ENCODE results near the gene MX1. TPM values are rescaled to one million over a fixed set of nuclear protein-coding genes. Genes with fewer than 3 reads are reported as not detected.

Gene MX1
- total RNA-seq, 1 experiment from 2014 or later = 1.8 TPM

- no TSS peak for BruUV-seq (replicated peaks)
- intact Hi-C loops (cut with micrococcal nuclease) = no loop called here
- Mint-ChIP-seq H3K27me3 (ENCODE audit: insufficient read depth, unreplicated experiment) (no peaks in the 10 kb centered on the region), H3K4me3 (ENCODE audit: unreplicated experiment) (no peak overlapping the region), H3K4me1 (ENCODE audit: insufficient read depth, unreplicated experiment) (no peaks in the 10 kb centered on the region), H3K36me3 (ENCODE audit: insufficient read depth, unreplicated experiment) (no peaks in the 10 kb centered on the region), H3K27ac (ENCODE audit: low read depth, unreplicated experiment) (no peak overlapping the region), H3K9me3 (ENCODE audit: unreplicated experiment) (no peaks in the 10 kb centered on the region)
- ChIA-PET CTCF (no interaction called here), POLR2A (no interaction called here)
- no peak for TF ChIP-seq CTCF (IDR thresholded peaks at IDR 0.05; ENCODE audit: unreplicated experiment)
- no peak for DNase-seq (ENCODE audit: unreplicated experiment)
Measured at GRCh38 chr21:41447356-41447755, 21.3 kb downstream of the MX1 start.

- CTCF ChIA-PET = interaction anchor here (0.6 to 3.5 kb wide), 4 partner anchors 10 to 1487 kb away, joined by 3 to 11 read pairs (median 6); no protein-coding TSS in a partner anchor
- TF ChIP-seq CTCF (IDR thresholded peaks at IDR 0.05; ENCODE audit: unreplicated experiment) = no peak
- Mint-ChIP-seq H3K27me3 (ENCODE audit: insufficient read depth, unreplicated experiment) (no peaks in the 10 kb centered on the region), H3K36me3 (ENCODE audit: insufficient read depth, unreplicated experiment) (no peaks in the 10 kb centered on the region), H3K4me1 (ENCODE audit: insufficient read depth, unreplicated experiment) (no peaks in the 10 kb centered on the region), H3K27ac (ENCODE audit: low read depth, unreplicated experiment) (no peak overlapping the region), H3K9me3 (ENCODE audit: unreplicated experiment) (no peaks in the 10 kb centered on the region), H3K4me3 (ENCODE audit: unreplicated experiment) (no peak overlapping the region)
- POLR2A ChIA-PET = no interaction called here
- intact Hi-C loops (cut with micrococcal nuclease) = no loop called here
- DNase-seq (ENCODE audit: unreplicated experiment) = no peak
- BruUV-seq (replicated peaks) = no TSS peak
Measured at GRCh38 chr21:41449613-41450012, 23.6 kb downstream of the MX1 start.

- H3K27ac Mint-ChIP-seq (ENCODE audit: low read depth, unreplicated experiment) = no peak overlapping the region
Measured at GRCh38 chr21:41451753-41452676, 26.0 kb downstream of the MX1 start.

More at GRCh38 chr21:41451753-41452676, 26.0 kb downstream of the MX1 start:
- H3K27me3 Mint-ChIP-seq (ENCODE audit: insufficient read depth, unreplicated experiment) = no peaks in the 10 kb centered on the region
- TF ChIP-seq CTCF (IDR thresholded peaks at IDR 0.05; ENCODE audit: unreplicated experiment) = no peak
- H3K4me1 Mint-ChIP-seq (ENCODE audit: insufficient read depth, unreplicated experiment) = no peaks in the 10 kb centered on the region
- intact Hi-C loops (cut with micrococcal nuclease) = no loop called here
- H3K4me3 Mint-ChIP-seq (ENCODE audit: unreplicated experiment) = no peak overlapping the region
- peak; percentile 16 for DNase-seq (ENCODE audit: unreplicated experiment)
- H3K9me3 Mint-ChIP-seq (ENCODE audit: unreplicated experiment) = no peaks in the 10 kb centered on the region
- no peaks in the 10 kb centered on the region for H3K36me3 Mint-ChIP-seq (ENCODE audit: insufficient read depth, unreplicated experiment)
- POLR2A ChIA-PET = no interaction called here
- CTCF ChIA-PET = interaction anchor here (0.6 to 3.5 kb wide), 3 partner anchors 12 to 186 kb away, joined by 3 to 11 read pairs (median 4); no protein-coding TSS in a partner anchor
- no TSS peak for BruUV-seq (replicated peaks)

Measured in MCF 10A (cell line).